HL-60 (cell line): ENCODE measurements around the gene GALK2.

Experiments
- POLR2AphosphoS5 ChIP-seq: IDR thresholded peaks from 2 replicates; pipeline ENCODE4 v1.6.1; 2012; ENCODE audit warnings: low read depth
- TF ChIP-seq, protein P1 (sequence below): IDR thresholded peaks from one replicate; pipeline ENCODE4 v1.5.1; 2011; ENCODE audit warnings: low read length, control low read depth, inconsistent platforms; ENCODE audit not compliant: insufficient read depth

- TF ChIP-seq, protein P1, sequence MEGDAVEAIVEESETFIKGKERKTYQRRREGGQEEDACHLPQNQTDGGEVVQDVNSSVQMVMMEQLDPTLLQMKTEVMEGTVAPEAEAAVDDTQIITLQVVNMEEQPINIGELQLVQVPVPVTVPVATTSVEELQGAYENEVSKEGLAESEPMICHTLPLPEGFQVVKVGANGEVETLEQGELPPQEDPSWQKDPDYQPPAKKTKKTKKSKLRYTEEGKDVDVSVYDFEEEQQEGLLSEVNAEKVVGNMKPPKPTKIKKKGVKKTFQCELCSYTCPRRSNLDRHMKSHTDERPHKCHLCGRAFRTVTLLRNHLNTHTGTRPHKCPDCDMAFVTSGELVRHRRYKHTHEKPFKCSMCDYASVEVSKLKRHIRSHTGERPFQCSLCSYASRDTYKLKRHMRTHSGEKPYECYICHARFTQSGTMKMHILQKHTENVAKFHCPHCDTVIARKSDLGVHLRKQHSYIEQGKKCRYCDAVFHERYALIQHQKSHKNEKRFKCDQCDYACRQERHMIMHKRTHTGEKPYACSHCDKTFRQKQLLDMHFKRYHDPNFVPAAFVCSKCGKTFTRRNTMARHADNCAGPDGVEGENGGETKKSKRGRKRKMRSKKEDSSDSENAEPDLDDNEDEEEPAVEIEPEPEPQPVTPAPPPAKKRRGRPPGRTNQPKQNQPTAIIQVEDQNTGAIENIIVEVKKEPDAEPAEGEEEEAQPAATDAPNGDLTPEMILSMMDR, result no peak
- no peak for TF ChIP-seq POLR2AphosphoS5
Measured at GRCh38 chr15:49135342-49135857, 34.6 kb upstream of the GALK2 start.
